MM.1S (cell line): ENCODE results near the gene NEXN.

Experiments used
- DNase-seq: peaks from one replicate; pipeline ENCODE4 v3.0.0-alpha.2; 2015
- H2AFZ ChIP-seq: fragments of 300-600 bp; sonication (generic); 2 replicates; pipeline ENCODE4 v1.6.0; 2016; ENCODE audit warnings: antibody characterized with exemption, low read length
- H3F3A ChIP-seq: fragments of 300-600 bp; sonication (generic); 2 replicates; pipeline ENCODE4 v1.6.1; 2016; ENCODE audit warnings: mild to moderate bottlenecking, antibody characterized with exemption, low read length, moderate library complexity, mixed read lengths; ENCODE audit not compliant: insufficient read depth
- H3K27ac ChIP-seq: fragments of 300-600 bp; sonication (generic); 2 replicates; pipeline ENCODE4 v1.5.1; 2016; ENCODE audit warnings: mild to moderate bottlenecking, low read length
- H3K27me3 ChIP-seq: fragments of 300-600 bp; sonication (generic); replicated peaks from 2 replicates; pipeline ENCODE4 v1.6.0; 2016; ENCODE audit warnings: low read length; ENCODE audit not compliant: insufficient read depth
- H3K36me3 ChIP-seq: fragments of 300-600 bp; sonication (generic); replicated peaks from 2 replicates; pipeline ENCODE4 v1.6.1; 2016; ENCODE audit warnings: mild to moderate bottlenecking, low read length, mixed read lengths; ENCODE audit not compliant: insufficient read depth
- H3K4me1 ChIP-seq: fragments of 300-600 bp; sonication (generic); 2 replicates; pipeline ENCODE4 v1.6.1; 2016; ENCODE audit warnings: low read length, mixed read lengths
- H3K4me2 ChIP-seq: fragments of 300-600 bp; sonication (generic); 2 replicates; pipeline ENCODE4 v1.6.0; 2016; ENCODE audit warnings: low read depth, low read length
- H3K4me3 ChIP-seq: fragments of 300-600 bp; sonication (generic); 2 replicates; pipeline ENCODE4 v1.5.1; 2016; ENCODE audit warnings: low read length, mixed read lengths
- H3K79me2 ChIP-seq: fragments of 300-600 bp; sonication (generic); 2 replicates; pipeline ENCODE4 v1.6.1; 2016; ENCODE audit warnings: mixed run types, low read length, mixed read lengths
- H3K9ac ChIP-seq: fragments of 300-600 bp; sonication (generic); 2 replicates; pipeline ENCODE4 v1.6.1; 2016; ENCODE audit warnings: low read length, mixed read lengths
- H3K9me2 ChIP-seq: fragments of 300-600 bp; sonication (generic); replicated peaks from 2 replicates; pipeline ENCODE4 v1.6.1; 2016; ENCODE audit warnings: mild to moderate bottlenecking, low read length, mixed read lengths; ENCODE audit not compliant: insufficient read depth
- H3K9me3 ChIP-seq: fragments of 300-600 bp; sonication (generic); replicated peaks from 2 replicates; pipeline ENCODE4 v1.6.1; 2016; ENCODE audit warnings: mild to moderate bottlenecking, low read length, mixed read lengths; ENCODE audit not compliant: insufficient read depth
- H4K20me1 ChIP-seq: fragments of 300-600 bp; sonication (generic); 2 replicates; pipeline ENCODE4 v1.6.1; 2016; ENCODE audit warnings: mild to moderate bottlenecking, low read length, moderate library complexity, mixed read lengths; ENCODE audit not compliant: insufficient read depth
- EZH2 ChIP-seq: fragments of 300-600 bp; sonication (generic); optimal IDR thresholded peaks from 2 replicates; pipeline ENCODE3; 2017; ENCODE audit warnings: low read depth, mild to moderate bottlenecking, antibody characterized with exemption, low read length, mixed read lengths
- EZH2phosphoT487 ChIP-seq: fragments of 300-600 bp; sonication (generic); IDR thresholded peaks from 2 replicates; pipeline ENCODE4 v1.6.1; 2018; ENCODE audit warnings: antibody characterized with exemption, low read length
- TF ChIP-seq, protein P1 (sequence below): fragments of 300-600 bp; sonication (generic); IDR thresholded peaks from 2 replicates; pipeline ENCODE4 v1.5.1; 2016; ENCODE audit warnings: antibody characterized with exemption, low read length, mixed read lengths

NEXN gene

DNA sequence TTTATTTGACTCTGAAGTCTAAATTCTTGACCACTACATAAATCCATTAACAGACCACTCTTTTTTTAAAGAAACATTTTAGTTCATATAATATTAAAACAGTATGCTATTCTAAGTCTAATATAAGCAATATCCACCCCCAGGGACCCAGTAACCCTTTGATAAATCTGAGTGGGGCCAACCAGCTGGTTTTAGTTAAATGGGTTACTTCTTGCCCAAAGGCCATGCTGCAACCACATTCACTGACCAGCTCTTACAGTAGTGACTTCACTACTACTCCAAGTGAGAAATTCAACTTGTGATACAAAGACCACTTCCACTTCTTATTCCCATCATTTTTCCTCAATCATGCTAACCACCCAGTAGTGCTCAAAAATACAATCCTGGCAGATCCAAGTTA, 70.0 kb downstream of the NEXN start:
- Histone ChIP-seq H3K79me2 (peaks cover 94% of the 10 kb centered on the region), H3K27ac (no peak overlapping the region), H4K20me1 (peaks cover 13% of the 10 kb centered on the region; the same call in 1 of the 2 replicates), H3K4me3 (no peak overlapping the region), H3K4me1 (peaks cover 17% of the 10 kb centered on the region), H3K36me3 (peaks cover 69% of the 10 kb centered on the region), H2AFZ (no peak overlapping the region), H3K9ac (no peak overlapping the region), H3K9me2 (no peaks in the 10 kb centered on the region), H3K27me3 (no peaks in the 10 kb centered on the region), H3K9me3 (no peaks in the 10 kb centered on the region), H3F3A (peaks cover 24% of the 10 kb centered on the region), H3K4me2 (no peak overlapping the region)
- TF ChIP-seq EZH2phosphoT487 (no peak), EZH2 (no peak)
- TF ChIP-seq, protein P1, sequence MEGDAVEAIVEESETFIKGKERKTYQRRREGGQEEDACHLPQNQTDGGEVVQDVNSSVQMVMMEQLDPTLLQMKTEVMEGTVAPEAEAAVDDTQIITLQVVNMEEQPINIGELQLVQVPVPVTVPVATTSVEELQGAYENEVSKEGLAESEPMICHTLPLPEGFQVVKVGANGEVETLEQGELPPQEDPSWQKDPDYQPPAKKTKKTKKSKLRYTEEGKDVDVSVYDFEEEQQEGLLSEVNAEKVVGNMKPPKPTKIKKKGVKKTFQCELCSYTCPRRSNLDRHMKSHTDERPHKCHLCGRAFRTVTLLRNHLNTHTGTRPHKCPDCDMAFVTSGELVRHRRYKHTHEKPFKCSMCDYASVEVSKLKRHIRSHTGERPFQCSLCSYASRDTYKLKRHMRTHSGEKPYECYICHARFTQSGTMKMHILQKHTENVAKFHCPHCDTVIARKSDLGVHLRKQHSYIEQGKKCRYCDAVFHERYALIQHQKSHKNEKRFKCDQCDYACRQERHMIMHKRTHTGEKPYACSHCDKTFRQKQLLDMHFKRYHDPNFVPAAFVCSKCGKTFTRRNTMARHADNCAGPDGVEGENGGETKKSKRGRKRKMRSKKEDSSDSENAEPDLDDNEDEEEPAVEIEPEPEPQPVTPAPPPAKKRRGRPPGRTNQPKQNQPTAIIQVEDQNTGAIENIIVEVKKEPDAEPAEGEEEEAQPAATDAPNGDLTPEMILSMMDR, result no peak
- DNase-seq, result no peak

DNA sequence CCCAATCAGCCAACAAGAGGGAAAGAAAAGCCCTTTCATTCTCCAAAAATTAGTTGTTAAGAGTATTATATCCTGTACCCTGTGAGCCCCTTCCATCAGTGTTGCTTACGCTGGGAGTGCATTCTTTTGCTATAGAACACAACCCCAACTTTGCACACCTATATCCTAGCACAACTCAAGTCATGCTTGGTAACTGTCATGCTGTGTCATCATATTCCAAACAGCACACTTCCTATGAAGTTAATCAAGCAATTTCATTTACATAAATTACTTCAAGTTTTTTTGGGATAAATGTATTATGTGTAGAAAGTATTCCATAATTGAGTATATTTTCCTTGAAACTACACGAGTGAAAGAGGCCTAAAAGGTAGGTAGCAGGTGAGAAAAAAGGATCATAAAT, 70.4 kb downstream of the NEXN start:
- H3K9ac ChIP-seq, result no peak overlapping the region
- H3K4me3 ChIP-seq, result no peak overlapping the region
- H3K36me3 ChIP-seq, result peaks cover 68% of the 10 kb centered on the region
- no peak for TF ChIP-seq EZH2phosphoT487
- TF ChIP-seq, protein P1, result no peak
- TF ChIP-seq EZH2, result no peak
- no peak overlapping the region for H2AFZ ChIP-seq
- H3K9me3 ChIP-seq, result no peaks in the 10 kb centered on the region
- no peaks in the 10 kb centered on the region for H3K27me3 ChIP-seq
- H3K79me2 ChIP-seq, result peaks cover 95% of the 10 kb centered on the region
- no peak overlapping the region for H3K4me2 ChIP-seq
- H3K4me1 ChIP-seq, result peaks cover 17% of the 10 kb centered on the region
- no peak overlapping the region for H3K27ac ChIP-seq
- peaks cover 22% of the 10 kb centered on the region for H3F3A ChIP-seq
- H4K20me1 ChIP-seq, result peaks cover 13% of the 10 kb centered on the region; the same call in 1 of the 2 replicates
- no peak for DNase-seq
- no peaks in the 10 kb centered on the region for H3K9me2 ChIP-seq

DNA sequence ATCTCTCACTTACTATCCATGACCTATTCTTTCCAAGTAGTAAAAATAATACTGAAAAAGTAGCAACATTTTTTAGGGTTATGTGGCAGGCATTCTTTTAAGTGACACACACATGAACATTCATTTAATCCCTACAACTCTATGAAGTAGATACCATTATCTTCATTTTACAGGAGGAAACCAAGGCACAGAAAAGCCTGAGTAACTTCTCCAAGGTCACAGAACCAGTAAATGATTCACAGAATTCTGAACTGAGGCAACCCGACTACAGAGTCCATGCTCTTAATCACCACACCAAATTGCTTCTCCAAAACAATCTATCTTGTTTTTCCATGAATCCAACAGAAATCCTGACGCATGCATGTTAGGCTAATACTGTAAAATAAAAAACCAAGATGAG, 73.0 kb downstream of the NEXN start:
- Histone ChIP-seq H3K79me2 (peaks cover 94% of the 10 kb centered on the region), H3K4me2 (no peak overlapping the region), H3K4me1 (peaks cover 4% of the 10 kb centered on the region; the same call in 1 of the 2 replicates), H3K9me3 (no peaks in the 10 kb centered on the region), H3K36me3 (peaks cover 66% of the 10 kb centered on the region), H3F3A (no peaks in the 10 kb centered on the region; the same call in 1 of the 2 replicates), H3K4me3 (no peak overlapping the region), H3K27ac (no peak overlapping the region), H3K27me3 (no peaks in the 10 kb centered on the region), H3K9ac (no peak overlapping the region), H3K9me2 (no peaks in the 10 kb centered on the region), H2AFZ (no peak overlapping the region), H4K20me1 (peaks cover 18% of the 10 kb centered on the region; the same call in 1 of the 2 replicates)
- no peak for DNase-seq
- TF ChIP-seq, protein P1, result no peak
- no peak for TF ChIP-seq EZH2
- TF ChIP-seq EZH2phosphoT487, result no peak
